NCI-H2029 treated with DMSO at 0.1 percent for 48 hours (cell line): ENCODE measurements around the gene C14orf180.
"Not testable (repeated sequence)": the region's sequence is repeated elsewhere in the genome, so short reads cannot be mapped to it uniquely, and the experiment has no call there.

Experiments used
- DNase-seq: peaks from one replicate; lab custom pipeline; 2025; lab: John Stamatoyannopoulos, UW

C14orf180 gene

GRCh38 chr14:104579939-104580338 is 375 bp downstream of the C14orf180 start:
- DNase-seq: not testable (repeated sequence)

- no peak for DNase-seq
Measured at GRCh38 chr14:104580961-104581360, 1.4 kb downstream of the C14orf180 start.

- no peak for DNase-seq
Measured at GRCh38 chr14:104581521-104581920, 2.0 kb downstream of the C14orf180 start.

- no peak for DNase-seq
Measured at GRCh38 chr14:104582005-104582404, 2.4 kb downstream of the C14orf180 start.

- no peak for DNase-seq
Measured at GRCh38 chr14:104582662-104583061, 3.1 kb downstream of the C14orf180 start.

GRCh38 chr14:104583424-104584306 is 4.1 kb downstream of the C14orf180 start:
- no peak for DNase-seq

GRCh38 chr14:104584557-104584956 is 5.0 kb downstream of the C14orf180 start:
- DNase-seq: no peak

- DNase-seq: no peak
Measured at GRCh38 chr14:104585966-104586697, 6.6 kb downstream of the C14orf180 start.

- DNase-seq: no peak
Measured at GRCh38 chr14:104586832-104587620, 7.5 kb downstream of the C14orf180 start.

- no peak for DNase-seq
Measured at GRCh38 chr14:104587641-104588040, 8.1 kb downstream of the C14orf180 start.

- no peak for DNase-seq
Measured at GRCh38 chr14:104588066-104588857, 8.7 kb downstream of the C14orf180 start.

GRCh38 chr14:104589338-104590195 is 10.0 kb downstream of the C14orf180 start:
- no peak for DNase-seq

GRCh38 chr14:104590240-104590965 is 10.8 kb downstream of the C14orf180 start:
- no peak for DNase-seq

GRCh38 chr14:104591031-104591430 is 11.5 kb downstream of the C14orf180 start:
- DNase-seq: no peak

GRCh38 chr14:104591506-104592291 is 12.1 kb downstream of the C14orf180 start:
- DNase-seq: no peak

GRCh38 chr14:104592292-104592672 is 12.7 kb downstream of the C14orf180 start:
- DNase-seq: no peak

GRCh38 chr14:104592785-104593184 is 13.2 kb downstream of the C14orf180 start:
- DNase-seq: no peak

GRCh38 chr14:104593241-104593701 is 13.7 kb downstream of the C14orf180 start:
- no peak for DNase-seq

- DNase-seq: no peak
Measured at GRCh38 chr14:104593710-104594136, 14.2 kb downstream of the C14orf180 start.
